Ascending aorta (tissue), 2 donors: ENCODE data around the gene AKAP13. TPM values are rescaled to one million over a fixed set of nuclear protein-coding genes. Genes with fewer than 3 reads are reported as not detected.

Experiments used
- DNase-seq, 2 donors: peaks; one replicate each; pipeline ENCODE4 v3.0.0-alpha.2; 2019; ENCODE audit warnings: low spot score in 2 of 2
- H3K27ac ChIP-seq, 2 donors: fragments of 200-600 bp; sonication (generic); one replicate each; pipeline ENCODE4 v1.5.1; 2016 to 2017; ENCODE audit warnings: mild to moderate bottlenecking in 1 of 2
- H3K27me3 ChIP-seq: fragments of 200-600 bp; sonication (generic); one replicate; pipeline ENCODE4 v1.5.1; 2017
- H3K36me3 ChIP-seq, 2 donors: fragments of 200-600 bp; sonication (generic); one replicate each; pipeline ENCODE4 v1.5.1; 2016
- H3K4me1 ChIP-seq, 2 donors: fragments of 200-600 bp; sonication (generic); one replicate each; pipeline ENCODE4 v1.5.1; 2016 to 2017; ENCODE audit warnings: mild to moderate bottlenecking in 1 of 2
- H3K4me3 ChIP-seq, 2 donors: fragments of 200-600 bp; sonication (generic); one replicate each; pipeline ENCODE4 v1.5.1; 2016 to 2017; ENCODE audit warnings: mild to moderate bottlenecking in 1 of 2
- H3K9me3 ChIP-seq, 2 donors: fragments of 200-600 bp; sonication (generic); one replicate each; pipeline ENCODE4 v1.5.1; 2016
- intact Hi-C: fragments of 100-400 bp; cut with DNase I; formaldehyde crosslinking; loops from one replicate; pipeline ENCODE4 v1.15.1; 2023
- total RNA-seq: library from RNA; depleted of rRNA; stranded (reverse); fragments of >200 nt; gene quantifications from one replicate; pipeline ENCODE4 v1.1.0, GENCODE V29; 2016
- TF ChIP-seq, protein P1 (sequence below), 3 experiments: fragments of 200-600 bp in 2 of 3; fragments of 450-650 bp in 1 of 3; sonication (generic) in 2 of 3; IDR thresholded peaks; one replicate each; pipeline ENCODE4 v1.5.1; 2016 to 2019; ENCODE audit warnings: antibody characterized with exemption in 3 of 3, mild to moderate bottlenecking in 1 of 3, moderate library complexity in 1 of 3

The AKAP13 gene
- total RNA-seq, 1 donor from 2014 or later = 74.3 TPM

DNA sequence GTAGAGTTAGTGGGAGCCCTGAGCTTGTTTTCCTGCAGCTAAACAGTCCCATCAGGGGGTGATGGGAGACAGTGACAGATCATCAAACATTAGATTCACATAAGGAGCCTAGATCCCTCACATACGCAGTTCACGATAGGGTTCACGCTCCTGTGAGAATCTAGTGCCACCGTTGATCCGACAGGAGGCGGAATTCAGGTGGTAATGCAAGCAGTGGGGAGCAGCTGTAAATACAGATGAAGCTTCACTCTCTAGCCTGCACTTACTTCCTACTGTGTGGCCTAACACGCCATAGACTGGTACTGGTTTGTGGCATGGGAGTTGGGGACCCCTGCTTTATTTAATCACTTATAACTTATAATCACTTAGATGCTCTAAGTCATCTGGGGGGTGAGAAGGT lies 179.1 kb downstream of the AKAP13 start:
- no peak overlapping the region for H3K27ac ChIP-seq
- no peak for DNase-seq
- intact Hi-C loops = no loop called here
- H3K36me3 ChIP-seq = no peaks in the 10 kb centered on the region
- TF ChIP-seq, protein P1, sequence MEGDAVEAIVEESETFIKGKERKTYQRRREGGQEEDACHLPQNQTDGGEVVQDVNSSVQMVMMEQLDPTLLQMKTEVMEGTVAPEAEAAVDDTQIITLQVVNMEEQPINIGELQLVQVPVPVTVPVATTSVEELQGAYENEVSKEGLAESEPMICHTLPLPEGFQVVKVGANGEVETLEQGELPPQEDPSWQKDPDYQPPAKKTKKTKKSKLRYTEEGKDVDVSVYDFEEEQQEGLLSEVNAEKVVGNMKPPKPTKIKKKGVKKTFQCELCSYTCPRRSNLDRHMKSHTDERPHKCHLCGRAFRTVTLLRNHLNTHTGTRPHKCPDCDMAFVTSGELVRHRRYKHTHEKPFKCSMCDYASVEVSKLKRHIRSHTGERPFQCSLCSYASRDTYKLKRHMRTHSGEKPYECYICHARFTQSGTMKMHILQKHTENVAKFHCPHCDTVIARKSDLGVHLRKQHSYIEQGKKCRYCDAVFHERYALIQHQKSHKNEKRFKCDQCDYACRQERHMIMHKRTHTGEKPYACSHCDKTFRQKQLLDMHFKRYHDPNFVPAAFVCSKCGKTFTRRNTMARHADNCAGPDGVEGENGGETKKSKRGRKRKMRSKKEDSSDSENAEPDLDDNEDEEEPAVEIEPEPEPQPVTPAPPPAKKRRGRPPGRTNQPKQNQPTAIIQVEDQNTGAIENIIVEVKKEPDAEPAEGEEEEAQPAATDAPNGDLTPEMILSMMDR (IDR thresholded peaks at IDR 0.05) = no peak
- no peaks in the 10 kb centered on the region for H3K27me3 ChIP-seq
- H3K4me1 ChIP-seq = peaks cover 0 to 11% of the 10 kb centered on the region in 2 donors
- no peaks in the 10 kb centered on the region for H3K9me3 ChIP-seq
- H3K4me3 ChIP-seq = no peak overlapping the region

GRCh38 chr15:85562824-85563223 lies 182.4 kb downstream of the AKAP13 start:
- no peak for DNase-seq
- TF ChIP-seq, protein P1 (IDR thresholded peaks at IDR 0.05) = no peak
- Histone ChIP-seq H3K36me3 (no peaks in the 10 kb centered on the region), H3K27me3 (no peaks in the 10 kb centered on the region), H3K4me1 (peaks cover 0 to 15% of the 10 kb centered on the region in 2 donors), H3K4me3 (no peak overlapping the region), H3K27ac (peak overlapping the region; percentile 57 to 62), H3K9me3 (no peaks in the 10 kb centered on the region)
- intact Hi-C loops = loop anchor here (5.0 kb wide), 1 partner anchor 54 kb away; no protein-coding TSS in a partner anchor

DNA sequence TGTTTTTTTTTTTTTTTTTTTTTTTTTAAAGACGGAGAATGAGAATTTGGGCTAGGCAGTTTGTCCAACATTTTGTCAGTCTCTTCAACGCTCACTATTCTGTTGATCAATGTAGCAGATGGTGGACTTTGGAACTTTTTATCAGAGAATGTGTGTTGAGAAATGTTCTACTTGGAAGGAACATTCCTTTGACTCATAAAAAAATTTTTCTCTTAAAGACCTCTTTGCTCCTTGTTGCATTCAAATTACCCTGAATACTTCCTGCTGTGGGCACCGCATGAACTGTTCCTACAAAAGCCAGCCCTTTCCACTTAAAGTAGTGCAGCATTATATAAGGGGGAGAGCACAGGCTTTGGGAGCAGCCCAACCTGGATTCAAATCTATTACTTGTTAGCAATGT lies 182.9 kb downstream of the AKAP13 start:
- Histone ChIP-seq H3K4me1 (peaks cover 0 to 15% of the 10 kb centered on the region in 2 donors), H3K36me3 (no peaks in the 10 kb centered on the region), H3K9me3 (no peaks in the 10 kb centered on the region), H3K27me3 (no peaks in the 10 kb centered on the region), H3K4me3 (no peak overlapping the region), H3K27ac (peak overlapping the region; percentile 57 to 62)
- no peak for DNase-seq
- TF ChIP-seq, protein P1 (IDR thresholded peaks at IDR 0.05) = no peak
- intact Hi-C loops = loop anchor here (5.0 kb wide), 1 partner anchor 54 kb away; no protein-coding TSS in a partner anchor

DNA sequence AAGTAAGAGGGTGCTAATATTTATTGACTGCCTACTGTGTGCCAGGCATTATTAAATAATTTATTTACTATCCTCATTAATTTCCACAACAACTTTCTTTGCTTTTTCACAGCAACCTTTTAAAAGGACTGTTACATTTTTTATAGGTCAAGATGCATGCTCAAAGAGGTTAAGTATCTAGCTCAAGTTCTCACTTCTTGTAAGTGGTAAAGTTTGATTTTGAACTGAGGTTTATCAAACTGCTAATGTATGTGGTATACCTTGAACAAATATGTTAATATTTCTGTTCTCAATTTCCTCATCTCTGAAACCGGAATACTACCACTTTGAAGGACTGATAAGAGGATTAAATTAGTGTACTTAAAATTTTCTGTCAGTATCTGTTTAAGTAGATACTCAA lies 183.3 kb downstream of the AKAP13 start:
- Histone ChIP-seq H3K27ac (peak overlapping the region; percentile 57 to 62), H3K4me3 (no peak overlapping the region), H3K27me3 (no peaks in the 10 kb centered on the region), H3K4me1 (peaks cover 0 to 15% of the 10 kb centered on the region in 2 donors), H3K36me3 (no peaks in the 10 kb centered on the region), H3K9me3 (no peaks in the 10 kb centered on the region)
- TF ChIP-seq, protein P1 (IDR thresholded peaks at IDR 0.05) = no peak
- intact Hi-C loops = loop anchor here (5.0 kb wide), 1 partner anchor 54 kb away; no protein-coding TSS in a partner anchor
- DNase-seq = no peak

GRCh38 chr15:85564686-85565085 lies 184.3 kb downstream of the AKAP13 start:
- H3K4me1 ChIP-seq = peaks cover 0 to 8% of the 10 kb centered on the region in 2 donors
- no peak overlapping the region for H3K27ac ChIP-seq
- H3K27me3 ChIP-seq = no peaks in the 10 kb centered on the region
- intact Hi-C loops = loop anchor here (5.0 kb wide), 1 partner anchor 53 kb away; no protein-coding TSS in a partner anchor
- no peak for DNase-seq
- no peak overlapping the region for H3K4me3 ChIP-seq
- no peaks in the 10 kb centered on the region for H3K9me3 ChIP-seq
- TF ChIP-seq, protein P1 (IDR thresholded peaks at IDR 0.05) = no peak
- no peaks in the 10 kb centered on the region for H3K36me3 ChIP-seq
